NB4 (cell line): ENCODE measurements around the gene CMIP.

Source experiments
- DNase-seq: peaks from one replicate; pipeline ENCODE4 v3.0.0; 2010; ENCODE audit warnings: low read depth
- H3K4me3 ChIP-seq: one replicate; pipeline ENCODE4 v1.5.1; 2011; ENCODE audit warnings: mild to moderate bottlenecking, low read depth, low read length, moderate library complexity
- CTCF ChIP-seq: IDR thresholded peaks from one replicate; pipeline ENCODE4 v1.5.1; 2012; ENCODE audit warnings: low read depth, low read length
- MAX ChIP-seq: IDR thresholded peaks from 2 replicates; pipeline ENCODE4 v1.6.1; 2011; ENCODE audit warnings: low read depth, low read length
- MYC ChIP-seq: IDR thresholded peaks from 2 replicates; pipeline ENCODE4 v1.6.1; 2011; ENCODE audit warnings: low read depth, low read length
- POLR2A ChIP-seq: IDR thresholded peaks from 2 replicates; pipeline ENCODE4 v1.6.1; 2011; ENCODE audit warnings: mild to moderate bottlenecking; ENCODE audit not compliant: insufficient read length; ENCODE audit errors: extremely low read depth

CMIP gene

DNA sequence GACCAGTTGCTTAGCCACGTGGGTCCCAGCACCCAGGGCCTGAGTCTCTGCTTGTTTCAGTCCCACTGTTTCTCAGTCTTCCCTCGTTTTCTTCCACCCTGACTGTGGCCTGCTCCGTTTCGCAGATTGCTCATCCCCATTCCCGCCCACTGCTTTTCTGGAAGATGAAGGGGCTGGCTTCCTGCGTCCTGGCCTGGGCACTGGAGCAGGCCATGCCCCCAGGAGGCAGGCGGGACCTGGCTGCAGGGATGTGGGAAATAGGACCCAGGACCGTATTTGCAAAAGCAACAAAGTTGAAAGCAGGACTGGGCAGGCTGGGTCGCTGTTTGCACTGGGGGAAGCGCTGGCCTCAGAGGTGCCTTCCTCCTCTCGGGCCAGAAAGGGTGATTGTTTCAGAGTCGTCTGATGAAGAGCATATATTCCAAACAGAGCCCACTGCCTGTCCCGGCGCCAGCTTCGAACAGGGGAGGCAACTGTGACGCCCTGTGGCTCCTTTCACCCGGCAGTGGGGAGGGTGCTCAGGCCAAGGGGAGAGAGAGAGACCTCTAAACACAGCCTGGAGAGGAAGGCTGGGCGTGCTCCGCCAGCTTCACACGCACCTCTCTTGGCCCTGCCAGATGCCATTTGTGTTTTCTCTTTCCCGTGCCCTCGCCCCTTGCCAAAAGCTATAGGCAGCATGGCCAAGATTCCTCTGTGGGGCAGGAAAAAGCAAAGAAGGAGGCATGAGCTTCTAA is 108.6 kb downstream of the CMIP start:
- no peak overlapping the region for H3K4me3 ChIP-seq
- no peak for DNase-seq
- TF ChIP-seq CTCF (no peak), MAX (no peak), MYC (no peak), POLR2A (no peak)

- no peak overlapping the region for H3K4me3 ChIP-seq
- no peak for DNase-seq
- TF ChIP-seq CTCF, result no peak
- TF ChIP-seq POLR2A, result no peak
- TF ChIP-seq MYC, result no peak
- no peak for TF ChIP-seq MAX
Measured at GRCh38 chr16:81553814-81554675, 109.4 kb downstream of the CMIP start.

DNA sequence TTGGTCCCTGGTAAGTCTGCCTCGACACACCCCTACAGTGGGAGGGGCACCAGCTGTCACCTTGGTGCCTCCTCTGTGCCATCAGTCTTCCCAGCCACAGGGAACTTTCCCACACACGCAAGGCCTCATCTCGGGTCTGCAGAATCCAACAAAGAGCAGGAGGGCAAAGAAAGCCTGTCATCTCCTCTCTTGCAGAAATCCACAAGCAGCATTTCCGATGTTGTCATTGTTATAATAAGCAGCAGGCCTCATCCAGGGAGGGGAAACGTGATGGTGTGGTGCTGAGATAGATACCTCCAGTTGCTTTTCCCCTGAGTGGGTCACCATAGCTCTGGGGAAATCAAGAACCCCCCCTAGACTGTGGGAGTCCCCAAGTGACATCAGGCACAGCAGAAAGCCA is 110.4 kb downstream of the CMIP start:
- TF ChIP-seq CTCF (no peak), MYC (no peak), POLR2A (no peak), MAX (no peak)
- DNase-seq, result no peak
- H3K4me3 ChIP-seq, result no peak overlapping the region

DNA sequence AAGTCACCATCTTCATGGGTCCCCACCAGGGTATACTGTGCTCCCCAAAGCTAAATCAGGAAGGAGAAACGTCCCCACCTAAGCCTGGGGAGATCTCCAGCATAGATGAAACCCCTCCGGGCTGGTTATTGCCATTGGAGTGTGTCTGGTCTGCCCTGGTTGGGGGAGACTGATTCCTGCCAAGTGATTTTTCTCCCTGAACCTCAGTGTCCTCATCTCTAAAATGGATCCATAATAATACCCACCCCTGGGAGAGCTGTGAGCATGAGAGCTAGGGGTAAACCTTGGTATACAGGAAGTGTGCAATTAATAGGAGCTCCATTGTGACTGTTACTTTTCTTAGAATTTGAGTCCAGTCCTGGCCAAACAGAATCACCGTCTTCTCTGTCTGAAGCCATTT is 111.1 kb downstream of the CMIP start:
- DNase-seq, result no peak
- TF ChIP-seq CTCF (no peak), MYC (no peak), POLR2A (no peak), MAX (no peak)
- no peak overlapping the region for H3K4me3 ChIP-seq

- no peak for DNase-seq
- no peak overlapping the region for H3K4me3 ChIP-seq
- TF ChIP-seq MYC, result no peak
Measured at GRCh38 chr16:81556715-81557284, 112.2 kb downstream of the CMIP start.

- no peak overlapping the region for H3K4me3 ChIP-seq
- TF ChIP-seq MAX (no peak), POLR2A (no peak), MYC (no peak), CTCF (no peak)
- DNase-seq, result no peak
Measured at GRCh38 chr16:81558077-81558443, 113.5 kb downstream of the CMIP start.
